Astrocyte (in vitro differentiated cells and primary cell): ENCODE measurements around the gene ANKS3. TPM values are rescaled to one million over a fixed set of nuclear protein-coding genes. Genes with fewer than 3 reads are reported as not detected.

Experiments
- DNase-seq: peaks from one replicate; pipeline ENCODE4 v3.0.0-alpha.2; 2010; ENCODE audit warnings: low read depth
- FAIRE-seq: peaks from 2 replicates; lab custom pipeline; 2011; peaks lifted over from hg19 to GRCh38; lab: Jason Lieb, UNC
- H2AFZ ChIP-seq: 2 replicates; pipeline ENCODE4 v1.6.0; 2012; ENCODE audit warnings: low read depth, low read length, inconsistent platforms
- H3K27ac ChIP-seq: 2 replicates; pipeline ENCODE4 v1.5.1; 2011; ENCODE audit warnings: low read depth, low read length, inconsistent platforms
- H3K27me3 ChIP-seq: 2 replicates; pipeline ENCODE4 v1.6.0; 2011; ENCODE audit warnings: low read length, inconsistent platforms; ENCODE audit not compliant: insufficient read depth
- H3K36me3 ChIP-seq: 2 replicates; pipeline ENCODE4 v1.5.1; 2011; ENCODE audit warnings: low read length, inconsistent platforms; ENCODE audit not compliant: insufficient read depth
- H3K4me1 ChIP-seq: 2 replicates; pipeline ENCODE4 v1.5.1; 2011; ENCODE audit warnings: low read length, inconsistent platforms; ENCODE audit not compliant: insufficient read depth
- H3K4me2 ChIP-seq: 2 replicates; pipeline ENCODE4 v1.6.0; 2012; ENCODE audit warnings: low read length, inconsistent platforms
- H3K4me3 ChIP-seq: 2 replicates; pipeline ENCODE4 v1.5.1; 2011; ENCODE audit warnings: low read depth, mild to moderate bottlenecking, low read length, inconsistent platforms; ENCODE audit not compliant: insufficient read depth
- H3K79me2 ChIP-seq: 2 replicates; pipeline ENCODE4 v1.6.0; 2012; ENCODE audit warnings: mild to moderate bottlenecking, low read length, inconsistent platforms; ENCODE audit not compliant: insufficient read depth
- H3K9ac ChIP-seq: 2 replicates; pipeline ENCODE4 v1.6.0; 2012; ENCODE audit warnings: mild to moderate bottlenecking, low read length, inconsistent platforms
- H3K9me3 ChIP-seq: 2 replicates; pipeline ENCODE4 v1.5.1; 2012; ENCODE audit warnings: low read depth, mild to moderate bottlenecking, low read length, inconsistent platforms; ENCODE audit not compliant: insufficient read depth
- H4K20me1 ChIP-seq: 2 replicates; pipeline ENCODE4 v1.6.0; 2012; ENCODE audit warnings: low read length, inconsistent platforms; ENCODE audit not compliant: insufficient read depth
- H3K27ac Mint-ChIP-seq: one replicate; pipeline ENCODE4 v1.8.0; 2021; ENCODE audit warnings: mild to moderate bottlenecking, mixed read lengths; ENCODE audit not compliant: unreplicated experiment
- H3K27me3 Mint-ChIP-seq: one replicate; pipeline ENCODE4 v1.8.0; 2021; ENCODE audit warnings: low read depth, mixed read lengths; ENCODE audit not compliant: unreplicated experiment
- H3K36me3 Mint-ChIP-seq: one replicate; pipeline ENCODE4 v1.8.0; 2021; ENCODE audit warnings: low read depth, mixed read lengths; ENCODE audit not compliant: unreplicated experiment
- H3K4me1 Mint-ChIP-seq: one replicate; pipeline ENCODE4 v1.8.0; 2021; ENCODE audit warnings: low read depth, mixed read lengths; ENCODE audit not compliant: unreplicated experiment
- H3K4me3 Mint-ChIP-seq: one replicate; pipeline ENCODE4 v1.8.0; 2021; ENCODE audit warnings: mild to moderate bottlenecking, moderate library complexity, mixed read lengths; ENCODE audit not compliant: unreplicated experiment
- H3K9me3 Mint-ChIP-seq: one replicate; pipeline ENCODE4 v1.8.0; 2021; ENCODE audit warnings: mild to moderate bottlenecking, mixed read lengths; ENCODE audit not compliant: unreplicated experiment
- CTCF ChIP-seq: IDR thresholded peaks from 2 replicates; pipeline ENCODE4 v1.5.1; 2011; ENCODE audit warnings: low read depth, mild to moderate bottlenecking, inconsistent platforms, low read length, moderate library complexity; ENCODE audit not compliant: insufficient read depth
- EZH2 ChIP-seq: IDR thresholded peaks from 2 replicates; pipeline ENCODE4 v1.6.1; 2012; ENCODE audit warnings: mild to moderate bottlenecking, low read length, inconsistent platforms; ENCODE audit not compliant: insufficient read depth
- total RNA-seq: library from RNA; stranded (reverse); gene quantifications from 2 replicates; pipeline ENCODE4 v1.2.1, GENCODE V29; 2021

Gene ANKS3
- total RNA-seq, 1 donor from 2014 or later, result 27.2 TPM

DNA sequence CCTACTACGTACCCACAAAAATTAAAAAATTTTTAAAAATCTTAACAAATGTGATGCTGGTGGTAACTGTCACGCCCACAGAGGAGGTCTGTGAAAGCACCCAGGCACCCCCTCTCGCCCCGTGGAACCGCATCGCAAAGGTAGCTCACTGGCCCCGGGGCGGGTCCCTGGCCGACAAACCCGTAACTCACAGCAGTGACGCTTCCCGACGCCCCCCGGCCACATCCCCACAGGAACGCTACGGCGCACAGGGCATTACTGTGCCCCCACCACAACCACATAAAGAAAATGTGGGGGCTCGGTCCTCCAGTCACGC, 366 bp downstream of the ANKS3 start:
- H3K27ac Mint-ChIP-seq, result peak overlapping the region; percentile 62
- TF ChIP-seq EZH2 (no peak), CTCF (no peak)

GRCh38 chr16:4733211-4733742, 794 bp downstream of the ANKS3 start:
- Mint-ChIP-seq H3K4me1 (peaks cover 8% of the 10 kb centered on the region), H3K27me3 (peaks cover 5% of the 10 kb centered on the region), H3K36me3 (peaks cover 8% of the 10 kb centered on the region), H3K9me3 (no peaks in the 10 kb centered on the region), H3K27ac (peak overlapping the region; percentile 62), H3K4me3 (peak overlapping the region; percentile 91)
- H4K20me1 ChIP-seq, result peaks cover 9% of the 10 kb centered on the region
- peak overlapping the region; percentile 99 for H2AFZ ChIP-seq
- H3K36me3 ChIP-seq, result peaks cover 7% of the 10 kb centered on the region
- peaks cover 9% of the 10 kb centered on the region for H3K4me1 ChIP-seq
- peak overlapping the region; percentile 93 for H3K4me3 ChIP-seq
- peaks cover 34% of the 10 kb centered on the region for H3K79me2 ChIP-seq
- H3K4me2 ChIP-seq, result peak overlapping the region; percentile 100
- no peaks in the 10 kb centered on the region for H3K27me3 ChIP-seq
- no peak for FAIRE-seq
- TF ChIP-seq EZH2 (no peak), CTCF (no peak)
- no peak for DNase-seq
- no peaks in the 10 kb centered on the region for H3K9me3 ChIP-seq
- H3K9ac ChIP-seq, result peak overlapping the region; percentile 90
- H3K27ac ChIP-seq, result no peak overlapping the region

More for the DNA sequence above, 366 bp downstream of the ANKS3 start:
- Mint-ChIP-seq H3K4me1 (peaks cover 7% of the 10 kb centered on the region), H3K27me3 (peaks cover 5% of the 10 kb centered on the region), H3K9me3 (no peaks in the 10 kb centered on the region), H3K36me3 (peaks cover 6% of the 10 kb centered on the region), H3K4me3 (peak overlapping the region; percentile 91)
- H3K4me3 ChIP-seq, result peak overlapping the region; percentile 93
- peak overlapping the region; percentile 90 for H3K9ac ChIP-seq
- peaks cover 7% of the 10 kb centered on the region for H3K36me3 ChIP-seq
- H3K4me1 ChIP-seq, result peaks cover 9% of the 10 kb centered on the region
- peak overlapping the region; percentile 45 for H3K27ac ChIP-seq
- peak overlapping the region; percentile 99 for H2AFZ ChIP-seq
- H3K27me3 ChIP-seq, result no peaks in the 10 kb centered on the region
- H3K4me2 ChIP-seq, result peak overlapping the region; percentile 100
- DNase-seq (no peak), FAIRE-seq (no peak)
- H3K79me2 ChIP-seq, result peaks cover 34% of the 10 kb centered on the region
- H3K9me3 ChIP-seq, result no peaks in the 10 kb centered on the region
- H4K20me1 ChIP-seq, result peaks cover 5% of the 10 kb centered on the region

DNA sequence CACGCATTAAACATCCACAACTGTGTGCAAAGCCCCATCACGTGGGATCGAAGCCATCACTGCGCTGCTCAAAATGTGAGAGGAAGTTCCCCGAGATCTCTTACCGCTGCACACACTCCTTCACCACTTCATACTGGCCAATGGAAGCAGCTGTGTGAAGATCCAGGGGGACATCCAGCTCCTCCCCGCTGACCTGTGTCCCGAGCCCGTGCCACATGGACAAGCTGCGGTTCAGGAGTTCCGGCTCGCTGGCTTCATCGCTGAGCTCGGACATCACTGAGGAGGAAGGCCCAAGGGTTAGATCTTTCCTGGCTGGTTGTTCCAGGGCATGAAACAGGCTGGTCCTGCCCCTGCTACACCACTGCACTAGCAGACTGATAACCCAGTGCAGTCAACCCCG, 4.2 kb downstream of the ANKS3 start:
- no peak overlapping the region for H2AFZ ChIP-seq
- H3K4me2 ChIP-seq, result no peak overlapping the region
- peaks cover 20% of the 10 kb centered on the region for H4K20me1 ChIP-seq
- no peak for DNase-seq
- H3K4me1 ChIP-seq, result peaks cover 4% of the 10 kb centered on the region
- no peaks in the 10 kb centered on the region for H3K27me3 ChIP-seq
- Mint-ChIP-seq H3K4me3 (no peak overlapping the region), H3K27me3 (no peaks in the 10 kb centered on the region), H3K27ac (no peak overlapping the region), H3K9me3 (no peaks in the 10 kb centered on the region), H3K36me3 (peaks cover 10% of the 10 kb centered on the region), H3K4me1 (peaks cover 10% of the 10 kb centered on the region)
- TF ChIP-seq CTCF (no peak), EZH2 (no peak)
- peaks cover 41% of the 10 kb centered on the region for H3K79me2 ChIP-seq
- FAIRE-seq, result no peak
- no peak overlapping the region for H3K9ac ChIP-seq
- no peak overlapping the region for H3K27ac ChIP-seq
- H3K4me3 ChIP-seq, result no peak overlapping the region
- peaks cover 9% of the 10 kb centered on the region for H3K36me3 ChIP-seq
- H3K9me3 ChIP-seq, result no peaks in the 10 kb centered on the region
